Lung (tissue), 12 donors: ENCODE results near the gene MOGAT2. TPM values are rescaled to one million over a fixed set of nuclear protein-coding genes. Genes with fewer than 3 reads are reported as not detected.
A peak's percentile ranks its signal among the peaks of the same experiment; 100 is the strongest.
"Not testable (repeated sequence)": the region's sequence is repeated elsewhere in the genome, so short reads cannot be mapped to it uniquely, and the experiment has no call there.

Experiments
- ATAC-seq: fragments of 200-7000 bp; cut with Tn5 transposase; one replicate; pipeline ENCODE4 v1.9.1; 2020; ENCODE audit warnings: moderate number of reproducible peaks; ENCODE audit not compliant: insufficient read depth, low FRiP score
- DNase-seq, 3 donors: peaks; one replicate each; pipeline ENCODE4 v3.0.0-alpha.2; 2013 to 2017
- H3K27ac ChIP-seq, 2 donors: one replicate each; pipeline ENCODE4 v1.5.1; 2013; ENCODE audit warnings: mild to moderate bottlenecking in 2 of 2, moderate library complexity in 2 of 2, control low read depth in 1 of 2, inconsistent platforms in 1 of 2, low read depth in 1 of 2, low read length in 1 of 2
- H3K27me3 ChIP-seq, 3 donors: one replicate each; pipeline ENCODE4 v1.5.1; 2013; ENCODE audit warnings: low read length in 2 of 3; ENCODE audit not compliant: control insufficient read depth in 3 of 3, insufficient read depth in 3 of 3
- H3K36me3 ChIP-seq, 4 donors: one replicate each; pipeline ENCODE4 v1.5.1; 2013; ENCODE audit warnings: low read length in 4 of 4, mild to moderate bottlenecking in 1 of 4, moderate library complexity in 1 of 4; ENCODE audit not compliant: control insufficient read depth in 4 of 4, insufficient read depth in 4 of 4
- H3K4me1 ChIP-seq, 5 donors: one replicate each; pipeline ENCODE4 v1.5.1; 2013; ENCODE audit warnings: low read length in 5 of 5, mild to moderate bottlenecking in 2 of 5, moderate library complexity in 1 of 5; ENCODE audit not compliant: control insufficient read depth in 5 of 5, insufficient read depth in 5 of 5
- H3K4me3 ChIP-seq: one replicate; pipeline ENCODE4 v1.5.1; 2013; ENCODE audit warnings: mild to moderate bottlenecking, control low read depth, moderate library complexity
- H3K9ac ChIP-seq, 2 donors: one replicate each; pipeline ENCODE4 v1.5.1; 2013; ENCODE audit warnings: low read length in 2 of 2, control low read depth in 1 of 2; ENCODE audit not compliant: insufficient read depth in 1 of 2
- H3K9me3 ChIP-seq, 4 donors: one replicate each; pipeline ENCODE4 v1.5.1; 2013; ENCODE audit warnings: low read length in 3 of 4, mild to moderate bottlenecking in 1 of 4, moderate library complexity in 1 of 4; ENCODE audit not compliant: control insufficient read depth in 4 of 4, insufficient read depth in 3 of 4
- WGBS, 2 donors: extraction: QIAGEN DNeasy Blood & Tissue Kit; methylation state at CpG; one replicate each; pipeline ENCODE4 v1.1.7; 2013; 5-methylcytosine and 5-hydroxymethylcytosine counted together
- polyA plus RNA-seq, 2 donors: library from polyadenylated mRNA; stranded (reverse); fragments of 200-250 nt; gene quantifications; one replicate each; pipeline ENCODE4 v1.2.1, GENCODE V29; 2013
- total RNA-seq, 2 donors: library from RNA; depleted of rRNA in 1 of 2; stranded (reverse); fragments of >200 nt in 1 of 2; gene quantifications; one replicate each; pipeline ENCODE4 v1.2.1, GENCODE V29; 2014 to 2021
- TF ChIP-seq, protein P1 (sequence below): IDR thresholded peaks from 2 replicates; pipeline ENCODE4 v1.5.1; 2012; ENCODE audit warnings: mild to moderate bottlenecking; ENCODE audit errors: control extremely low read depth, extremely low read depth
- donor health status: control.
- donor health status: control.
- donor health status: Bipolar disorder and iron deficiency.
- donor health status: healthy.
- donor health status: DM: yes; HTN: yes; CAD: no.

The MOGAT2 gene
- total and polyA plus RNA-seq, 4 donors, result 0.06 to 0.09 TPM; not detected in 2

DNA sequence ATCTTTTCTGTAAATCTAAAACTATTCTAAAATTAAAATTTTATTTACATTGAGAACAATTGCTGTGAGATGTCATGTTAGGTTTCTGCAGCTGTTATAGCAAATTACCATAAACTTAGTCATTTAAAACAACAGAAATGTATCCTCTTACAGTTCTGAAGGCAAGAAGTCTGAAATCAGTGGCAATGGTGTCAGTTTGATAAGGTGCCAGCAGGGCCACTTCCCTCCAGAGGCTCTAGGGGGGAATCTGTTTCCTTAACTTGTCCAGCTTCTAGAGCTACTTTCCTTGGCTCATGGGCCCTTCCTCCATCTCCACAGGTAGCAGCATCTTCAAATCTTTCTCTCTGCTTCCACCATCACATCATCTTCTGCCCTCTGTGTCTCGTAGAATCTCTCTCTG, 23.0 kb downstream of the MOGAT2 start:
- no peak overlapping the region for H3K27ac ChIP-seq
- H3K9me3 ChIP-seq, result no peaks in the 10 kb centered on the region
- no peak overlapping the region for H3K9ac ChIP-seq
- ATAC-seq, result no peak
- TF ChIP-seq, protein P1, sequence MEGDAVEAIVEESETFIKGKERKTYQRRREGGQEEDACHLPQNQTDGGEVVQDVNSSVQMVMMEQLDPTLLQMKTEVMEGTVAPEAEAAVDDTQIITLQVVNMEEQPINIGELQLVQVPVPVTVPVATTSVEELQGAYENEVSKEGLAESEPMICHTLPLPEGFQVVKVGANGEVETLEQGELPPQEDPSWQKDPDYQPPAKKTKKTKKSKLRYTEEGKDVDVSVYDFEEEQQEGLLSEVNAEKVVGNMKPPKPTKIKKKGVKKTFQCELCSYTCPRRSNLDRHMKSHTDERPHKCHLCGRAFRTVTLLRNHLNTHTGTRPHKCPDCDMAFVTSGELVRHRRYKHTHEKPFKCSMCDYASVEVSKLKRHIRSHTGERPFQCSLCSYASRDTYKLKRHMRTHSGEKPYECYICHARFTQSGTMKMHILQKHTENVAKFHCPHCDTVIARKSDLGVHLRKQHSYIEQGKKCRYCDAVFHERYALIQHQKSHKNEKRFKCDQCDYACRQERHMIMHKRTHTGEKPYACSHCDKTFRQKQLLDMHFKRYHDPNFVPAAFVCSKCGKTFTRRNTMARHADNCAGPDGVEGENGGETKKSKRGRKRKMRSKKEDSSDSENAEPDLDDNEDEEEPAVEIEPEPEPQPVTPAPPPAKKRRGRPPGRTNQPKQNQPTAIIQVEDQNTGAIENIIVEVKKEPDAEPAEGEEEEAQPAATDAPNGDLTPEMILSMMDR, result no peak
- no peaks in the 10 kb centered on the region for H3K36me3 ChIP-seq
- no peak for DNase-seq
- H3K4me3 ChIP-seq, result no peak overlapping the region
- 86 to 93% methylated on average over 1 of the region's 1 CpG for WGBS, 2 donors
- H3K4me1 ChIP-seq, result peaks cover 0 to 2% (median 0%) of the 10 kb centered on the region in 5 donors
- no peaks in the 10 kb centered on the region for H3K27me3 ChIP-seq

DNA sequence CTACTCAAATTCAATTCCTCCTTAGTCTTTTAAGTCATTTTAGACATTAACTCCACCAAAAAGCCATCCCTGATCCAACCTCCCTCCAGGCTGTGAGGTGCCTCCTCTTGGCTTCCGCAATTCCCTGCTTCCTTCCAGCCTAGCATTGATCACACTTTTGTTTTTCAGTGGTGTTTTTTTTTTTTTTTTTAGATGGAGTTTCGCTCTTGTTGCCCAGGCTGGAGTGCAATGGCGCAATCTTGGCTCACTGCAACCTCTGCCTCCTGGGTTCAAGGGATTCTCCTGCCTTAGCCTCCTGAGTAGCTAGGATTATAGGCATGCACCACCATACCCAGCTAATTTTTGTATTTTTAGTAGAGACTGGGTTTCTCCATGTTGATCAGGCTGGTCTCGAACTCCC, 25.5 kb downstream of the MOGAT2 start:
- 93 to 98% methylated on average over 4 of the region's 4 CpGs for WGBS, 2 donors
- not testable (repeated sequence) for H3K4me3 ChIP-seq, H3K9ac ChIP-seq, H3K9me3 ChIP-seq, H3K36me3 ChIP-seq, DNase-seq, H3K4me1 ChIP-seq, ATAC-seq, H3K27me3 ChIP-seq, H3K27ac ChIP-seq

DNA sequence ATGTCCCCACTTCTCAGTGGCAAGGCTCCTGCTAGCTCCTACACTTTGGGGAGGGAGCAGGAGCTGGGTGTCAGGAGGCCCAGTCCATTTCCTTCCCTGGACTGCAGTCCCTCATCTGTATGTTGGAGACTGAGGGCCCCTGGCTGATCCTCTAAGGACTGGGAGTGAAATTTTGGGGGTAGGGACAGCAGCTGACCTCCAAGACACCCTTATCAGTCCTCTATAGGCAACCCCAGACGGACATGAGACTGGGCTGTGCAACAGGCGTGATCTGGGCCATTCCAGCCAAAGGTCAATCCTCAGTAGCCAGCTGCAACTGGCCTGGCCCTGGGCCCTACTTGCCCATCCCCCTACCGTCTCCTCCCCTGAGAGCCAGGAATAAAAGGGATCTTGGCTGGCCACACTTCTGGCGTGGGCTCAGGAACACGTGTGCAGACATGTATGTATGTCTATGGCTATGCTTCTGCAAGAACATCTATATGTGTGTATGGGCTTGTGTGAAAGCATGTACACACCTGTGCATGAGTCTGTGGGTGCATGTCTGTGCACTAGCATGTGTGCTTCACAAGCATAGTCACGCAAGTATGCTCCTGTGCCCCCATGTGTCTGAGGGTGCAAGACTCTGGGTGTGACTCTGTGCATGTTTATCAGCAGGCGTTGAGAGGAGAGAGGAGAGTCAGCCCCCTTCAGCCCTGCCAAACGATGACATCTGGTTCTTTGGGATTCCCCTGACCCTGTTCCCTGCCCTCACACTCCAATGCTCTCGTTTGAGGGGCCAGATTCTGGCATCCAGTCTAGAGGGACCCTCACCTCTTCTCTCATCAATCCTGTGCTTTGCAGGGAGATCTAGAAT, 26.3 kb downstream of the MOGAT2 start:
- 71 to 80% methylated on average over 9 of the region's 9 CpGs for WGBS, 2 donors
- TF ChIP-seq, protein P1, result no peak
- H3K9ac ChIP-seq, result no peak overlapping the region

DNA sequence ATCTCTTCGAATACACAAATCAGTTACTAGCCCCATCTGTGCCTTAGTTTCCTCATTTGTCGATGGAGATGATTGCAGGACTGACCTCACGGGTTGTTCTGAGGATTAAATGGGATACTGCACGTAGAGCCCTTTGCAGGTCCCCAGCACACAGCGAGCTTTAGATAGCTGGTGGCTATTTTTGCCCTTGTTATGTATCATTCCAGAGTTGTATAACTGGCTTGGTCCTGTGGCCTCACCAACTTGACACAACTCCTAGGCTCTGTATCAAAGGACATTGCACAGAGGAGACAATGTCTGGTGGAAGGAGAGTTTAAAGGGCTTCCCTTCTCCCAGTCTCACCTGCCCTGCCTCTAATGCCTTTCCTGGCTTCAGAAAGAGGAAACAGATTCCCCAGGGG, 28.2 kb downstream of the MOGAT2 start:
- H3K27ac ChIP-seq, result peak overlapping the region in 1 of 2 donors; percentile 26
- WGBS, 2 donors, result 90 to 96% methylated on average over 5 of the region's 5 CpGs
- no peaks in the 10 kb centered on the region for H3K9me3 ChIP-seq
- ATAC-seq, result no peak
- H3K36me3 ChIP-seq, result no peaks in the 10 kb centered on the region
- no peaks in the 10 kb centered on the region for H3K27me3 ChIP-seq
- H3K4me1 ChIP-seq, result peaks cover 0 to 2% (median 0%) of the 10 kb centered on the region in 5 donors
- no peak for DNase-seq
- H3K9ac ChIP-seq, result no peak overlapping the region
- TF ChIP-seq, protein P1, result no peak
- H3K4me3 ChIP-seq, result no peak overlapping the region

More for the DNA sequence above, 26.3 kb downstream of the MOGAT2 start:
- no peaks in the 10 kb centered on the region for H3K36me3 ChIP-seq
- peaks cover 0 to 2% (median 0%) of the 10 kb centered on the region in 5 donors for H3K4me1 ChIP-seq
- H3K9me3 ChIP-seq, result no peaks in the 10 kb centered on the region
- DNase-seq, result peak in 2 of 3 donors; percentile 17 to 42
- H3K27me3 ChIP-seq, result no peaks in the 10 kb centered on the region
- no peak for ATAC-seq
- H3K4me3 ChIP-seq, result no peak overlapping the region
- H3K27ac ChIP-seq, result no peak overlapping the region

DNA sequence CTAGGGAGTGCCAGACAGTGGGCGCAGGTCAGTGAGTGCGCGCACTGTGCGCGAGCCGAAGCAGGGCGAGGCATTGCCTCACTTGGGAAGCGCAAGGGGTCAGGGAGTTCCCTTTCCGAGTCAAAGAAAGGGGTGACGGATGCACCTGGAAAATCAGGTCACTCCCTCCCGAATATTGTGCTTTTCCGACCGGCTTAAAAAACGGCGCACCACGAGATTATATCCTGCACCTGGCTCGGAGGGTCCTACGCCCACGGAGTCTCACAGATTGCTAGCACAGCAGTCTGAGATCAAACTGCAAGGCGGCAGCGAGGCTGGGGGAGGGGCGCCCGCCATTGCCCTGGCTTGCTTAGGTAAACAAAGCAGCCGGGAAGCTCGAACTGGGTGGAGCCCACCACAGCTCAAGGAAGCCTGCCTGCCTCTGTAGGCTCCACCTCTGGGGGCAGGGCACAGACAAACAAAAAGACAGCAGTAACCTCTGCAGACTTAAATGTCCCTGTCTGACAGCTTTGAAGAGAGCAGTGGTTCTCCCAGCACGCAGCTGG, 31.2 kb downstream of the MOGAT2 start:
- not testable (repeated sequence) for H3K27me3 ChIP-seq, H3K4me1 ChIP-seq, H3K4me3 ChIP-seq, H3K27ac ChIP-seq, H3K36me3 ChIP-seq, H3K9me3 ChIP-seq, H3K9ac ChIP-seq, DNase-seq, ATAC-seq
- WGBS, 2 donors, result 60 to 69% methylated on average over 12 to 17 of the region's 26 CpGs

DNA sequence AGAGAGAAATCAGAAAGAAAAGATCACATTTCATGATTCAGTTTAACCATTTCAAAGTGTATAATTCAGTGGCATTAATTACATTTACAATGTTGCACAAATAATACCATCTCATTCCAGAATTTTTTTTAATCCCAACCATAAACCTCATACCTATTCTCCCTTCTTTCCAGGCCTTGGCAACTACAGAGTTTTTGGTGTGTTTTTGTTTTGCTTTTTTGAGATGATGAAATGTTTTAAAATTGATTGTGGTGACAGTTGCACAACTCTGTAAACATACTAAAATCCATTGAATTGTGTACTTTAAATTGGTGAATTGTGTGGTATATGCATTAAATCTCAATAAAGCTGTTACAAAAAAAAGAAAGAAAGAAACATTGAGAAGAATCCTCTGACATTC, 37.3 kb downstream of the MOGAT2 start:
- H3K9ac ChIP-seq, DNase-seq, ATAC-seq, H3K4me1 ChIP-seq, H3K36me3 ChIP-seq, H3K27ac ChIP-seq, H3K4me3 ChIP-seq, H3K9me3 ChIP-seq, H3K27me3 ChIP-seq: not testable (repeated sequence)
